Right lobe of liver (tissue), 4 donors: Measurements from ENCODE around the gene P4HTM.

Experiments used
- POLR2A ChIP-seq: fragments of 450-650 bp; IDR thresholded peaks from one replicate; pipeline ENCODE4 v1.6.1; 2017; ENCODE audit warnings: antibody characterized with exemption, mild to moderate bottlenecking
- TF ChIP-seq, protein P1 (sequence below), 4 donors: fragments of 200-600 bp in 3 of 4; fragments of 450-650 bp in 1 of 4; IDR thresholded peaks; one replicate each; pipeline versions ENCODE4 v1.5.1 to v1.8.0; 2016 to 2022; ENCODE audit warnings: antibody characterized with exemption in 4 of 4, mild to moderate bottlenecking in 2 of 4
- donor health status: DM: no; HTN: no; CAD: no.
- donor health status: DM: no; HTN: no; CAD: no.
- donor health status: DM: no; HTN: yes; CAD: no.

DNA sequence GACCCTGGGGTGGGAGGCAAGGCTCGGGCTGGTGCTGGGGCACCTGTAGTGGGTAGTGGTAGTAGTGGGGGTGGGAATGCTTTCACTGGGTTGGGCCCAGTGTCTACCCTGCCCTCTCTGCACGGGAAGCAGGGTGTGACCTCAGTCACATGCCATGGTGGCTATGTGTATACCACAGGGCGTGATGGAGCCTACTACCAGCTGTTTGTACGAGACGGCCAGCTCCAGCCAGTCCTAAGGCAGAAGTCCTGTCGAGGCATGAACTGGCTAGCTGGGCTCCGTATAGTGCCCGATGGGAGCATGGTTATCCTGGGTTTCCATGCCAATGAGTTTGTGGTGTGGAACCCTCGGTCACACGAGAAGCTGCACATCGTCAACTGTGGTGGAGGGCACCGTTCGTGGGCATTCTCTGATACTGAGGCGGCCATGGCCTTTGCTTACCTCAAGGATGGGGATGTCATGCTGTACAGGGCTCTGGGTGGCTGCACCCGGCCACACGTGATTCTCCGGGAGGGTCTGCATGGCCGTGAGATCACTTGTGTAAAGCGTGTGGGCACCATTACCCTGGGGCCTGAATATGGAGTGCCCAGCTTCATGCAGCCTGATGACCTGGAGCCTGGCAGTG lies 23.2 kb downstream of the P4HTM start:
- TF ChIP-seq, protein P1, sequence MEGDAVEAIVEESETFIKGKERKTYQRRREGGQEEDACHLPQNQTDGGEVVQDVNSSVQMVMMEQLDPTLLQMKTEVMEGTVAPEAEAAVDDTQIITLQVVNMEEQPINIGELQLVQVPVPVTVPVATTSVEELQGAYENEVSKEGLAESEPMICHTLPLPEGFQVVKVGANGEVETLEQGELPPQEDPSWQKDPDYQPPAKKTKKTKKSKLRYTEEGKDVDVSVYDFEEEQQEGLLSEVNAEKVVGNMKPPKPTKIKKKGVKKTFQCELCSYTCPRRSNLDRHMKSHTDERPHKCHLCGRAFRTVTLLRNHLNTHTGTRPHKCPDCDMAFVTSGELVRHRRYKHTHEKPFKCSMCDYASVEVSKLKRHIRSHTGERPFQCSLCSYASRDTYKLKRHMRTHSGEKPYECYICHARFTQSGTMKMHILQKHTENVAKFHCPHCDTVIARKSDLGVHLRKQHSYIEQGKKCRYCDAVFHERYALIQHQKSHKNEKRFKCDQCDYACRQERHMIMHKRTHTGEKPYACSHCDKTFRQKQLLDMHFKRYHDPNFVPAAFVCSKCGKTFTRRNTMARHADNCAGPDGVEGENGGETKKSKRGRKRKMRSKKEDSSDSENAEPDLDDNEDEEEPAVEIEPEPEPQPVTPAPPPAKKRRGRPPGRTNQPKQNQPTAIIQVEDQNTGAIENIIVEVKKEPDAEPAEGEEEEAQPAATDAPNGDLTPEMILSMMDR (IDR thresholded peaks at IDR 0.05) = no peak
- TF ChIP-seq POLR2A = no peak
